Measurements from ENCODE around the gene MRPS25.

The MRPS25 gene

DNA sequence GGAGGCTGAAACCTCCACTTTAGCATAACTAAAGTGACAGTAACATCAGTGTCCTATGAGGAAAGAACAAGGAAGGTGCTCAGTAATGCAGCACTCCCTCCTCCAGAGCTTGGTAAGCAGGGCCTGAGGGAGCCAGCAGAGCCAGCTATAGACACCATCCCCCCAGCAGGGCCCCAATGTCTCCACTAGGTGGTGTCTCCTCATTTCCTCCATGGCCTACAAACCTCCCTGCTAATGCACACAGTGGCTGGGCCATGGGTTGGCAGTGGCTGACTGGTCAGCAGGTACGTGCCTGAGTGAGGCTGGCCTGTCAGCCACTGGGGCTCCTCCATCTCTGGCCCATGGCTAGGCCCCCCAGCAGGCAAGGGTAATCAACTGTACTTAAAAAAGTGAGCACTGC lies 13.6 kb downstream of the MRPS25 start (continued):
- TF ChIP-seq GLIS3 (CRISPR knock-in tag; IDR thresholded peaks at IDR 0.05) = no peak
- no peak for TF ChIP-seq RARB (CRISPR knock-in tag; IDR thresholded peaks at IDR 0.05)
- no peak for TF ChIP-seq BACH2 (CRISPR knock-in tag; IDR thresholded peaks at IDR 0.05; ENCODE audit: borderline replicate concordance)
- no peak for TF ChIP-seq ZNF565 (CRISPR knock-in tag; conservative IDR thresholded peaks at IDR 0.05; ENCODE audit: low read depth)
- TF ChIP-seq TCF4 (CRISPR knock-in tag; IDR thresholded peaks at IDR 0.05; ENCODE audit: borderline replicate concordance) = no peak
- TF ChIP-seq TOX (CRISPR knock-in tag; IDR thresholded peaks at IDR 0.05; ENCODE audit: borderline replicate concordance) = no peak
- TF ChIP-seq, protein P1, sequence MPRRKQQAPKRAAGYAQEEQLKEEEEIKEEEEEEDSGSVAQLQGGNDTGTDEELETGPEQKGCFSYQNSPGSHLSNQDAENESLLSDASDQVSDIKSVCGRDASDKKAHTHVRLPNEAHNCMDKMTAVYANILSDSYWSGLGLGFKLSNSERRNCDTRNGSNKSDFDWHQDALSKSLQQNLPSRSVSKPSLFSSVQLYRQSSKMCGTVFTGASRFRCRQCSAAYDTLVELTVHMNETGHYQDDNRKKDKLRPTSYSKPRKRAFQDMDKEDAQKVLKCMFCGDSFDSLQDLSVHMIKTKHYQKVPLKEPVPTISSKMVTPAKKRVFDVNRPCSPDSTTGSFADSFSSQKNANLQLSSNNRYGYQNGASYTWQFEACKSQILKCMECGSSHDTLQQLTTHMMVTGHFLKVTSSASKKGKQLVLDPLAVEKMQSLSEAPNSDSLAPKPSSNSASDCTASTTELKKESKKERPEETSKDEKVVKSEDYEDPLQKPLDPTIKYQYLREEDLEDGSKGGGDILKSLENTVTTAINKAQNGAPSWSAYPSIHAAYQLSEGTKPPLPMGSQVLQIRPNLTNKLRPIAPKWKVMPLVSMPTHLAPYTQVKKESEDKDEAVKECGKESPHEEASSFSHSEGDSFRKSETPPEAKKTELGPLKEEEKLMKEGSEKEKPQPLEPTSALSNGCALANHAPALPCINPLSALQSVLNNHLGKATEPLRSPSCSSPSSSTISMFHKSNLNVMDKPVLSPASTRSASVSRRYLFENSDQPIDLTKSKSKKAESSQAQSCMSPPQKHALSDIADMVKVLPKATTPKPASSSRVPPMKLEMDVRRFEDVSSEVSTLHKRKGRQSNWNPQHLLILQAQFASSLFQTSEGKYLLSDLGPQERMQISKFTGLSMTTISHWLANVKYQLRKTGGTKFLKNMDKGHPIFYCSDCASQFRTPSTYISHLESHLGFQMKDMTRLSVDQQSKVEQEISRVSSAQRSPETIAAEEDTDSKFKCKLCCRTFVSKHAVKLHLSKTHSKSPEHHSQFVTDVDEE (CRISPR knock-in tag; IDR thresholded peaks at IDR 0.05) = no peak
- no peak for TF ChIP-seq ESRRG (CRISPR knock-in tag; IDR thresholded peaks at IDR 0.05)
- no peak for TF ChIP-seq ISL1 (CRISPR knock-in tag; IDR thresholded peaks at IDR 0.05)
- TF ChIP-seq ZC3H10 (CRISPR knock-in tag; IDR thresholded peaks at IDR 0.05) = no peak
- no peak for TF ChIP-seq OSR1 (CRISPR knock-in tag; IDR thresholded peaks at IDR 0.05)

DNA sequence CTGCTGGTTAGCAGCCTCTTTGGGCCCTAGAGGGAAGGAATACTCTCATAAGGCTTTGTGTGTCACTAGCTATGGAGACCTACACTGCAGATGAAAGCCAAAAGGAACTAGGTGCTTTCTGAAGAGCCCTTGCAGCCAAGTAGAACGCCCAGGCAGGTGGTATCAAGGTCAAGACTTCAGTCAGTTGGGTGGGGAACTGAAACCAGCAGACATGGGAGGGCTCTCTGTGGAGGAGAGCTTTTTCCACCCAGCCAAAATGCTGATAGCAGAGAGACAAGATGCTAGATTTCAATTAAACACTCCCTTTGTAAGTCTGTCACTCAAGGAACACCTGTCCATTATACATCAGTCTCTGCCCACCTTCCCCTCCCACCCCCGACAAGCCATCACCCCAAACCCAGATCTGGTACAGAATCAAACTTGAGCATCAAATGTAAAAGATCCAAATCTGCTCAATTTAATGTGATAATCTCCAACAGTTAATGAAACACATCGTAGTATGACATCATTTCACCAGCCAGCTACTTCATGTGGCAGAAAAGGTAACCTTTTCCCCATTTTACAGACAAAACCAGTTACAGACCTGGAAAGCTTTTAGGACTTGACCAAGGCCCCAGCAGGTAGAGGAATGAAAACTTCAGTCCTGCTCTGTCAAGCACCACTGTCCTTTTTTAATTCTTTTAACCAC lies 14.6 kb downstream of the MRPS25 start:
- TF ChIP-seq, protein P2, sequence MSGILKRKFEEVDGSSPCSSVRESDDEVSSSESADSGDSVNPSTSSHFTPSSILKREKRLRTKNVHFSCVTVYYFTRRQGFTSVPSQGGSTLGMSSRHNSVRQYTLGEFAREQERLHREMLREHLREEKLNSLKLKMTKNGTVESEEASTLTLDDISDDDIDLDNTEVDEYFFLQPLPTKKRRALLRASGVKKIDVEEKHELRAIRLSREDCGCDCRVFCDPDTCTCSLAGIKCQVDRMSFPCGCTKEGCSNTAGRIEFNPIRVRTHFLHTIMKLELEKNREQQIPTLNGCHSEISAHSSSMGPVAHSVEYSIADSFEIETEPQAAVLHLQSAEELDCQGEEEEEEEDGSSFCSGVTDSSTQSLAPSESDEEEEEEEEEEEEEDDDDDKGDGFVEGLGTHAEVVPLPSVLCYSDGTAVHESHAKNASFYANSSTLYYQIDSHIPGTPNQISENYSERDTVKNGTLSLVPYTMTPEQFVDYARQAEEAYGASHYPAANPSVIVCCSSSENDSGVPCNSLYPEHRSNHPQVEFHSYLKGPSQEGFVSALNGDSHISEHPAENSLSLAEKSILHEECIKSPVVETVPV (CRISPR knock-in tag; IDR thresholded peaks at IDR 0.05) = no peak
- TF ChIP-seq TCF4 (CRISPR knock-in tag; IDR thresholded peaks at IDR 0.05; ENCODE audit: borderline replicate concordance) (no peak), ZNF565 (CRISPR knock-in tag; conservative IDR thresholded peaks at IDR 0.05; ENCODE audit: low read depth) (no peak), CSDC2 (CRISPR knock-in tag; IDR thresholded peaks at IDR 0.05) (no peak), ARNTL (CRISPR knock-in tag; IDR thresholded peaks at IDR 0.05; ENCODE audit: borderline replicate concordance, low read depth) (no peak), ZFP30 (CRISPR knock-in tag; IDR thresholded peaks at IDR 0.05) (no peak), GLIS3 (CRISPR knock-in tag; IDR thresholded peaks at IDR 0.05) (no peak), BACH2 (CRISPR knock-in tag; IDR thresholded peaks at IDR 0.05; ENCODE audit: borderline replicate concordance) (no peak), TOX (CRISPR knock-in tag; IDR thresholded peaks at IDR 0.05; ENCODE audit: borderline replicate concordance) (no peak), ZNF8 (CRISPR knock-in tag; IDR thresholded peaks at IDR 0.05) (no peak)
- TF ChIP-seq, protein P1 (CRISPR knock-in tag; IDR thresholded peaks at IDR 0.05) = no peak
- ATAC-seq = no peak

DNA sequence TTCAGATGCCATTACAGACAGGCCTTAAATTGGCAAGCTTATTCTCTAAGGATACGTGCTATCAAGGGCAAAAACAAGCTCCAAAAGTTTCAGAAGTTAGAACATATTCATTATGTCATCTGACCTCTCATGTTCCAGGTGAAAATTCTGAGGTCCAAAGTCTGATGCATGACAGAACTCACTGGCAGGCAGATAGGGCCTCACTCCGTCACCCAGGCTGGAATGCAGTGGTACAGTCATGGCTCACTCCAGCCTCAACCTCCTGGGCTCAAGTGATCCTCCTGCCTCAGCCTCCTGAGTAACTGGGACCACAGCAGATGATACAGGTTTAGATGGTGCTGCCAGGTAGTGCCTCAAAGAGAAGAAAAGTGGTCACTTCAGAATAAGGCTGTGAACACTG lies 15.5 kb downstream of the MRPS25 start:
- TF ChIP-seq, protein P3, sequence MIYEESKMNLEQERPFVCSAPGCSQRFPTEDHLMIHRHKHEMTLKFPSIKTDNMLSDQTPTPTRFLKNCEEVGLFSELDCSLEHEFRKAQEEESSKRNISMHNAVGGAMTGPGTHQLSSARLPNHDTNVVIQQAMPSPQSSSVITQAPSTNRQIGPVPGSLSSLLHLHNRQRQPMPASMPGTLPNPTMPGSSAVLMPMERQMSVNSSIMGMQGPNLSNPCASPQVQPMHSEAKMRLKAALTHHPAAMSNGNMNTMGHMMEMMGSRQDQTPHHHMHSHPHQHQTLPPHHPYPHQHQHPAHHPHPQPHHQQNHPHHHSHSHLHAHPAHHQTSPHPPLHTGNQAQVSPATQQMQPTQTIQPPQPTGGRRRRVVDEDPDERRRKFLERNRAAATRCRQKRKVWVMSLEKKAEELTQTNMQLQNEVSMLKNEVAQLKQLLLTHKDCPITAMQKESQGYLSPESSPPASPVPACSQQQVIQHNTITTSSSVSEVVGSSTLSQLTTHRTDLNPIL (CRISPR knock-in tag; IDR thresholded peaks at IDR 0.05; ENCODE audit: low read depth) = no peak
- TF ChIP-seq ARNTL (CRISPR knock-in tag; IDR thresholded peaks at IDR 0.05; ENCODE audit: borderline replicate concordance, low read depth) (no peak), ZFP3 (CRISPR knock-in tag; IDR thresholded peaks at IDR 0.05) (no peak), ZNF70 (CRISPR knock-in tag; IDR thresholded peaks at IDR 0.05) (no peak), PPARA (CRISPR knock-in tag; IDR thresholded peaks at IDR 0.05; ENCODE audit: borderline replicate concordance) (no peak), GLIS3 (CRISPR knock-in tag; IDR thresholded peaks at IDR 0.05) (no peak), ESRRG (CRISPR knock-in tag; IDR thresholded peaks at IDR 0.05) (no peak), ZNF565 (CRISPR knock-in tag; conservative IDR thresholded peaks at IDR 0.05; ENCODE audit: low read depth) (no peak)
- TF ChIP-seq, protein P1 (CRISPR knock-in tag; IDR thresholded peaks at IDR 0.05) = no peak

More for the DNA sequence above, 15.5 kb downstream of the MRPS25 start:
- ATAC-seq = no peak

All from SK-N-SH treated with all-trans-retinoic acid at 6 μM for 48 hours (cell line).